Pulmonary artery endothelial cell (primary cell): ENCODE results near the gene IFT43. TPM values are rescaled to one million over a fixed set of nuclear protein-coding genes. Genes with fewer than 3 reads are reported as not detected.

Experiments used
- DNase-seq: peaks from one replicate; pipeline ENCODE4 v3.0.0-alpha.2; 2011; ENCODE audit warnings: low read depth, low spot score
- total RNA-seq: library from RNA; depleted of rRNA; stranded (reverse); fragments of >200 nt; gene quantifications from 2 replicates; pipeline ENCODE4 v1.2.3, GENCODE V29; 2014

Gene IFT43
- total RNA-seq, 1 donor from 2014 or later: 25.9 TPM

- no peak for DNase-seq
Observed at GRCh38 chr14:76077340-76077739, 91.8 kb downstream of the IFT43 start.

GRCh38 chr14:76078501-76078900 lies 92.9 kb downstream of the IFT43 start:
- no peak for DNase-seq

GRCh38 chr14:76080025-76080424 lies 94.5 kb downstream of the IFT43 start:
- DNase-seq: no peak

- DNase-seq: no peak
Observed at GRCh38 chr14:76080471-76080870, 94.9 kb downstream of the IFT43 start.

- DNase-seq: no peak
Observed at GRCh38 chr14:76081642-76082041, 96.1 kb downstream of the IFT43 start.

- DNase-seq: no peak
Observed at GRCh38 chr14:76083796-76084765, 98.5 kb downstream of the IFT43 start.

- DNase-seq: no peak
Observed at GRCh38 chr14:76085358-76085757, 99.8 kb downstream of the IFT43 start.

GRCh38 chr14:76086636-76087035 lies 101.1 kb downstream of the IFT43 start:
- no peak for DNase-seq

- no peak for DNase-seq
Observed at GRCh38 chr14:76088326-76088725, 102.8 kb downstream of the IFT43 start.

- DNase-seq: no peak
Observed at GRCh38 chr14:76088771-76089571, 103.4 kb downstream of the IFT43 start.

GRCh38 chr14:76089575-76089974 lies 104.0 kb downstream of the IFT43 start:
- DNase-seq: no peak

GRCh38 chr14:76090616-76091391 lies 105.2 kb downstream of the IFT43 start:
- no peak for DNase-seq

GRCh38 chr14:76093077-76093476 lies 107.5 kb downstream of the IFT43 start:
- no peak for DNase-seq

- no peak for DNase-seq
Observed at GRCh38 chr14:76096257-76096656, 110.7 kb downstream of the IFT43 start.

- no peak for DNase-seq
Observed at GRCh38 chr14:76097547-76097946, 112.0 kb downstream of the IFT43 start.

GRCh38 chr14:76098047-76098446 lies 112.5 kb downstream of the IFT43 start:
- no peak for DNase-seq

GRCh38 chr14:76098916-76099675 lies 113.5 kb downstream of the IFT43 start:
- no peak for DNase-seq

- no peak for DNase-seq
Observed at GRCh38 chr14:76100236-76100635, 114.7 kb downstream of the IFT43 start.

- DNase-seq: no peak
Observed at GRCh38 chr14:76101391-76102379, 116.1 kb downstream of the IFT43 start.
